Upper lobe of left lung (tissue), 6 donors: Measurements from ENCODE around the gene EXOC3L4. TPM values are rescaled to one million over a fixed set of nuclear protein-coding genes. Genes with fewer than 3 reads are reported as not detected.
A peak's percentile ranks its signal among the peaks of the same experiment; 100 is the strongest.

Experiments used
- ATAC-seq, 2 donors: fragments of 200-7000 bp; cut with Tn5 transposase; one replicate each; pipeline ENCODE4 v1.9.1; 2022; ENCODE audit warnings: mild to moderate bottlenecking in 2 of 2, moderate library complexity in 2 of 2; ENCODE audit not compliant: low FRiP score in 2 of 2
- DNase-seq, 2 donors: peaks; one replicate each; pipeline ENCODE4 v3.0.0-alpha.2; 2019 to 2020
- H3K27ac ChIP-seq, 4 donors: fragments of 200-600 bp; sonication (generic); one replicate each; pipeline ENCODE4 v1.5.1; 2016 to 2019
- H3K27me3 ChIP-seq, 4 donors: fragments of 200-600 bp; sonication (generic); one replicate each; pipeline ENCODE4 v1.5.1; 2017 to 2019
- H3K36me3 ChIP-seq, 4 donors: fragments of 200-600 bp; sonication (generic); one replicate each; pipeline ENCODE4 v1.5.1; 2016 to 2019
- H3K4me1 ChIP-seq, 4 donors: fragments of 200-600 bp; sonication (generic); one replicate each; pipeline ENCODE4 v1.5.1; 2018 to 2019
- H3K4me3 ChIP-seq, 4 donors: fragments of 200-600 bp; sonication (generic); one replicate each; pipeline ENCODE4 v1.5.1; 2017 to 2019; ENCODE audit warnings: mild to moderate bottlenecking in 2 of 4, moderate library complexity in 1 of 4
- H3K9me3 ChIP-seq, 4 donors: fragments of 200-600 bp; sonication (generic); one replicate each; pipeline ENCODE4 v1.5.1; 2018 to 2019
- CTCF ChIP-seq, 6 experiments: fragments of 450-650 bp in 4 of 6; fragments of 200-600 bp in 2 of 6; sonication (generic) in 2 of 6; IDR thresholded peaks; one replicate each; pipeline ENCODE4 v1.5.1; 2016 to 2019; ENCODE audit warnings: antibody characterized with exemption in 6 of 6
- EP300 ChIP-seq, 4 donors: sonication (generic); formaldehyde crosslinking; IDR thresholded peaks; one replicate each; pipeline ENCODE4 v1.5.1; 2017; ENCODE audit warnings: antibody characterized with exemption in 4 of 4, control low read depth in 2 of 4
- POLR2A ChIP-seq, 4 donors: fragments of 450-650 bp; IDR thresholded peaks; one replicate each; pipeline ENCODE4 v1.5.1; 2016 to 2017; ENCODE audit warnings: antibody characterized with exemption in 4 of 4, mild to moderate bottlenecking in 2 of 4
- POLR2AphosphoS5 ChIP-seq, 2 donors: sonication (generic); formaldehyde crosslinking; IDR thresholded peaks; one replicate each; pipeline ENCODE4 v1.5.1; 2017; ENCODE audit warnings: antibody characterized with exemption in 2 of 2
- WGBS, 2 donors: methylation state at CpG; one replicate each; pipeline ENCODE4 v1.1.5; 2017 to 2018; 5-methylcytosine and 5-hydroxymethylcytosine counted together
- total RNA-seq, 6 donors: library from RNA; depleted of rRNA in 4 of 6; stranded (reverse); fragments of >200 nt in 4 of 6; gene quantifications; one replicate each; pipeline versions ENCODE4 v1.1.0 to v1.2.1, GENCODE V29; 2016 to 2021
- donor health status: DM: no; HTN: no; CAD: no; lungs with moderate emphysema.
- donor health status: DM: no; HTN: yes; CAD: no; lungs with severe emphysema.

EXOC3L4 gene
- total RNA-seq, 6 donors from 2014 or later = 0.30 to 7.6 (median 2.9) TPM

GRCh38 chr14:103070971-103071542, 23.5 kb upstream of the EXOC3L4 start:
- Histone ChIP-seq H3K27ac (peak overlapping the region; percentile 40 to 64 (median 56)), H3K9me3 (no peaks in the 10 kb centered on the region), H3K4me3 (no peak overlapping the region), H3K36me3 (no peaks in the 10 kb centered on the region), H3K27me3 (no peaks in the 10 kb centered on the region), H3K4me1 (peaks cover 33 to 69% (median 39%) of the 10 kb centered on the region in 4 donors)
- ATAC-seq = peak in 1 of 2 donors; percentile 19
- 69 to 84% methylated on average over 19 to 21 of the region's 21 CpGs for WGBS, 2 donors
- DNase-seq = peak in 1 of 2 donors; percentile 88
- TF ChIP-seq CTCF (IDR thresholded peaks at IDR 0.05) (no peak), POLR2A (IDR thresholded peaks at IDR 0.05) (peak in 1 of 4 donors; percentile 13)

- peak; percentile 57 to 90 for DNase-seq
Measured at GRCh38 chr14:103071544-103072251, 22.8 kb upstream of the EXOC3L4 start.

GRCh38 chr14:103072595-103073366, 21.7 kb upstream of the EXOC3L4 start:
- Histone ChIP-seq H3K36me3 (no peaks in the 10 kb centered on the region), H3K27me3 (no peaks in the 10 kb centered on the region), H3K9me3 (no peaks in the 10 kb centered on the region), H3K27ac (peak overlapping the region in 2 of 4 donors; percentile 18 to 43), H3K4me3 (no peak overlapping the region), H3K4me1 (peaks cover 25 to 57% (median 27%) of the 10 kb centered on the region in 4 donors)
- peak in 1 of 2 donors; percentile 1 for ATAC-seq
- TF ChIP-seq CTCF (IDR thresholded peaks at IDR 0.05) = no peak
- no peak for TF ChIP-seq POLR2A (IDR thresholded peaks at IDR 0.05)
- TF ChIP-seq POLR2AphosphoS5 (IDR thresholded peaks at IDR 0.05) = no peak
- TF ChIP-seq EP300 (IDR thresholded peaks at IDR 0.05) = no peak
- peak in 1 of 2 donors; percentile 57 for DNase-seq
- 81 to 91% methylated on average over 8 to 21 of the region's 21 CpGs for WGBS, 2 donors

More at GRCh38 chr14:103071544-103072251, 22.8 kb upstream of the EXOC3L4 start:
- peak overlapping the region; percentile 40 to 64 (median 56) for H3K27ac ChIP-seq
- no peaks in the 10 kb centered on the region for H3K36me3 ChIP-seq
- peak; percentile 0 to 2 for ATAC-seq
- no peaks in the 10 kb centered on the region for H3K27me3 ChIP-seq
- no peak overlapping the region for H3K4me3 ChIP-seq
- 67 to 75% methylated on average over 8 to 22 of the region's 32 CpGs for WGBS, 2 donors
- no peaks in the 10 kb centered on the region for H3K9me3 ChIP-seq
- H3K4me1 ChIP-seq = peaks cover 33 to 68% (median 36%) of the 10 kb centered on the region in 4 donors
- no peak for TF ChIP-seq CTCF (IDR thresholded peaks at IDR 0.05)
- TF ChIP-seq POLR2A (IDR thresholded peaks at IDR 0.05) = peak in 1 of 4 donors; percentile 24
- TF ChIP-seq EP300 (IDR thresholded peaks at IDR 0.05) = peak in 2 of 4 donors; percentile 27 to 74
- peak in 1 of 2 donors; percentile 34 for TF ChIP-seq POLR2AphosphoS5 (IDR thresholded peaks at IDR 0.05)

GRCh38 chr14:103073367-103073875, 21.1 kb upstream of the EXOC3L4 start:
- Histone ChIP-seq H3K4me1 (peaks cover 18 to 51% (median 22%) of the 10 kb centered on the region in 4 donors), H3K9me3 (no peaks in the 10 kb centered on the region), H3K27ac (peak overlapping the region in 2 of 4 donors; percentile 18 to 43), H3K27me3 (no peaks in the 10 kb centered on the region), H3K4me3 (no peak overlapping the region), H3K36me3 (no peaks in the 10 kb centered on the region)
- WGBS, 2 donors = 94 to 96% methylated on average over 5 to 14 of the region's 14 CpGs
- peak in 1 of 2 donors; percentile 78 for DNase-seq
- no peak for TF ChIP-seq POLR2AphosphoS5 (IDR thresholded peaks at IDR 0.05)
- no peak for TF ChIP-seq CTCF (IDR thresholded peaks at IDR 0.05)
- no peak for TF ChIP-seq POLR2A (IDR thresholded peaks at IDR 0.05)
- TF ChIP-seq EP300 (IDR thresholded peaks at IDR 0.05) = no peak
- ATAC-seq = no peak
